GM12875 (cell line): ENCODE results near the gene TMSB10.

Experiments
- H3K4me3 ChIP-seq: one replicate; pipeline ENCODE4 v1.5.1; 2011; ENCODE audit warnings: low read depth, low read length, control low read depth
- CTCF ChIP-seq: IDR thresholded peaks from 2 replicates; pipeline ENCODE4 v1.5.1; 2011; ENCODE audit warnings: low read depth, mild to moderate bottlenecking, control low read depth, inconsistent platforms, low read length, moderate library complexity, borderline replicate concordance; ENCODE audit not compliant: insufficient read depth

TMSB10 gene

DNA sequence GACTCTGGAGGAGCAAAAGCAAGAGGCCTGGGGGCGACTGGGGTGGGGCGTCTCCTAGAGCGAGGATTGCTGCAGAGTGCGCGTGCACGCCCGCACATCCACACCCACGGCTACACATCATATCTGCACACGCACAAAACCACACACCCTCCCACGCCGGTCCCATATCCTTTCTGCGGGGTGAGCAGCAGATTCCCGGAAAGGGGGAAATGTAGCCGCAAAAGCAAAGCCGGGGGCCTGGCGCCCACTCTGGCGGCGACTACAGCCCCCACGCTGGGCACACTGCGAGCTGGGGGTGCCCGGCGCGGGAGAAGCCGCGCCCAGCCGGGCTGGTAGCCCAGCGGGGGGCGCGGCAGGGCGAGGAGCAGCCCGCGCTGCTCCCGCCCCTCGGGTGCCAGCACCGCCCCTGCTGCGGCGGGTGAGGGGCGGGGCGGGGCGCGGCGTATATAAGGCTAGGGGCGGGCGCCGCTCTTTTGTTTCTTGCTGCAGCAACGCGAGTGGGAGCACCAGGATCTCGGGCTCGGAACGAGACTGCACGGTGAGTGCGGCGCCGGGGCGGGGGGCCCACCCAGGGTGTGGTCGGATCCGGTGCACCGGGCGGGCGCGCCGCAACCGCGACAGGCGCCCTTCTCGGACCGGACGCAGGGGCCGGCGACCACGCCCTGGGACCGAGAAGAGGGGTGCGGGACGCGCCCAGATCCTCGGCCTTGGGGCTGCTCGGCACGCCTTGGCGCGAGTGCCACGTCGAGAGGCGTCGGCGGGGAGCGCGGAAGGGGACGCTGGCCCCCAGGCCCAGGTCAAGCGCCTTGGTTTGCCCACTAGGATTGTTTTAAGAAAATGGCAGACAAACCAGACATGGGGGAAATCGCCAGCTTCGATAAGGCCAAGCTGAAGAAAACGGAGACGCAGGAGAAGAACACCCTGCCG is at the start of gene TMSB10:
Gene TMSB10, plus strand, starts transcription at position 476 of the 927 bp plus-strand sequence.
- H3K4me3 ChIP-seq, result peak within 1 kb of the TSS; percentile 91
- peak; percentile 1; the same call in 1 of the 2 replicates for TF ChIP-seq CTCF

- H3K4me3 ChIP-seq, result no peak overlapping the region
Measured at GRCh38 chr2:84855731-84856130, 49.7 kb upstream of the TMSB10 start.

DNA sequence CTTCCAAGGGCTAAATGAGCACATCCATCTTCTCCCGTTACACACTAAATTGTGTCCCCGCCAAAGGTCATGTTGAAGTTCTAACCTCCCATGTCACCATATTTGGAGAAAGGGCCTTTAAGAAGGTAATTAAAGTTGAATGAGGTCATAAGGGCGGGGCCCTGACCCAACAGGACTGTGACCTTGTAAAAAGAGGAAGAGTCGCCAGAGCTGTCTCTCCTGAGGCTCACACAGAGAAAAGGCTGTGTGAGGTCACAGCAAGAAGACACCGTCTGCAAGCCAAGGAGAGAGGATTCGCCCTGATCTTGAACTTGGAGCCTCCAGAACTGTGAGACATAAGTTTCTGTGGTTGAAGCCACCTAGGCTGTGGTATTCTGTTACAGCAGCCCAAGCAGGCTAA is 48.7 kb upstream of the TMSB10 start:
- no peak for TF ChIP-seq CTCF
- H3K4me3 ChIP-seq, result no peak overlapping the region

More at GRCh38 chr2:84855731-84856130, 49.7 kb upstream of the TMSB10 start:
- no peak for TF ChIP-seq CTCF

- TF ChIP-seq CTCF, result no peak
- no peak overlapping the region for H3K4me3 ChIP-seq
Measured at GRCh38 chr2:84857566-84857965, 47.9 kb upstream of the TMSB10 start.

- peak; percentile 29; the same call in 1 of the 2 replicates for TF ChIP-seq CTCF
- H3K4me3 ChIP-seq, result no peak overlapping the region
Measured at GRCh38 chr2:84858123-84858522, 47.3 kb upstream of the TMSB10 start.

DNA sequence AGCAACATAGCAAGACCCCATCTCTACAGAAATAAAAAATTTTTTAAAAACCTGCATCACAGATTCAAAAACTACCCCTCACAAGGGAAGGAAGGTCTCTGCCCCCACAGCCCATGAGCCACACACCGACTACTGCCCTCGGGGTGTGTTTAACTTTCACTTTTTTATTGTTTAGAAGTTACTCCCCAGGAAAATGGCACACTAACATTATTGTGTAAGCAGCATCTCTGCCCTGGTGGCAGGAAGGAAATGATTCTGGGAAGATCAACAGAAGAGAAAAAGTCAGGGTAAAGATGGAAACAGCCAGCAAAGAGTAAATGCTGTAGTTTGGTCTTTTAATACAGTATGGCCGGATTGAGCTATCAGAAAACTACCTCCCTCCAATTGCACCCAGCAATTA is 46.5 kb upstream of the TMSB10 start:
- H3K4me3 ChIP-seq, result no peak overlapping the region
- no peak for TF ChIP-seq CTCF

DNA sequence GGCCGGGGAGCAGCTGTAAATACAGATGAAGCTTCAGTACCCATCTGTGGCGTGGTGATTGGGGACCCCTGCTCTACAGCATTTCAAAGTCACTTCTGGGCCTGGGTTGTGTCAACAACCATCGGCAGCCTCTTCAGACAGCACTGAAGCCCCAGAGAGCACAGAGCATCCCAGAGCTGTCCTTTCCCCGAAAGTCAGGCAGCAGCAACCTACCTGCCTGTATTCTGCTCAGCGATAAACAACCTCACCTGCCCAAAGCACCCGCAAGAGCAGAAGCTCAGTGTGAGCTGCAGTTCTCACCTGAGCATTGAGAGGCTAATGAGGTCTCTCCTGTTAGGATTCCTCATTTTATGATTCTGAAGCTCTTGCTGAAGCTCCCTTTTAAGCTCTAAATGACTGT is 43.9 kb upstream of the TMSB10 start:
- TF ChIP-seq CTCF, result no peak
- H3K4me3 ChIP-seq, result no peak overlapping the region
